SK-N-SH treated with all-trans-retinoic acid at 6 μM for 48 hours (cell line): ENCODE data around the gene FHL1.

Experiments
- ZFP30 ChIP-seq: fragments of 450-650 bp; formaldehyde crosslinking; IDR thresholded peaks from 2 replicates; pipeline ENCODE4 v1.5.0; 2022; ENCODE audit warnings: mild to moderate bottlenecking, moderate library complexity
- ZNF8 ChIP-seq: fragments of 450-650 bp; formaldehyde crosslinking; IDR thresholded peaks from 2 replicates; pipeline ENCODE4 v1.5.0; 2020; ENCODE audit warnings: mild to moderate bottlenecking, moderate library complexity
- TF ChIP-seq, protein P1 (sequence below): fragments of 250-450 bp; sonication (Bioruptor Pico); IDR thresholded peaks from 2 replicates; pipeline ENCODE4 v1.8.0; 2021; ENCODE audit warnings: low read depth, mild to moderate bottlenecking, moderate library complexity, borderline replicate concordance

DNA sequence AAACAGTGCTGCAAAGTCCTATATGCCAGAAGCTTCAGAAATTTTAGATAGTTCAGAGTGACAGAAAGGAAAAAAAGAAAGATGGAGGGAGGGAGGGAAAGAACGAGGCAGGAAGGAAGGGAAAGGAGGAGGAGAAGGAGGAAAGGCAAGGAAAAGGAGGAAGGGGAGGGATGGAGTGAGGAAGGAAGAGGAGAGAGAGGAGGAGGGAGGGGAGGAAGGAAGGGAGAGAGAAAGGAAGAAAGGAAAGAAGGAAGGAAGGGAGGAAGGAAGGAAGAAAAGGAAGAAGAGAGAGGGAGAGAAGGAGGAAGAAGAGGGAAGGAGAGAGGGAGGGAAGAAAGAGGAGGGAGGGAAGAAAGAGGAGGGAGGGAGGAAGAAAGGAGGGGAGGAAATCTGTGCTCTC lies 42.4 kb upstream of the FHL1 start:
- TF ChIP-seq ZNF8 (CRISPR knock-in tag): no peak
- TF ChIP-seq, protein P1, sequence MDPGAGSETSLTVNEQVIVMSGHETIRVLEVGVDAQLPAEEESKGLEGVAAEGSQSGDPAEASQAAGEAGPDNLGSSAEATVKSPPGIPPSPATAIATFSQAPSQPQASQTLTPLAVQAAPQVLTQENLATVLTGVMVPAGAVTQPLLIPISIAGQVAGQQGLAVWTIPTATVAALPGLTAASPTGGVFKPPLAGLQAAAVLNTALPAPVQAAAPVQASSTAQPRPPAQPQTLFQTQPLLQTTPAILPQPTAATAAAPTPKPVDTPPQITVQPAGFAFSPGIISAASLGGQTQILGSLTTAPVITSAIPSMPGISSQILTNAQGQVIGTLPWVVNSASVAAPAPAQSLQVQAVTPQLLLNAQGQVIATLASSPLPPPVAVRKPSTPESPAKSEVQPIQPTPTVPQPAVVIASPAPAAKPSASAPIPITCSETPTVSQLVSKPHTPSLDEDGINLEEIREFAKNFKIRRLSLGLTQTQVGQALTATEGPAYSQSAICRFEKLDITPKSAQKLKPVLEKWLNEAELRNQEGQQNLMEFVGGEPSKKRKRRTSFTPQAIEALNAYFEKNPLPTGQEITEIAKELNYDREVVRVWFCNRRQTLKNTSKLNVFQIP: no peak
- TF ChIP-seq ZFP30 (CRISPR knock-in tag): no peak
